Measurements from ENCODE around the gene CAMP.
"Not testable (repeated sequence)": the region's sequence is repeated elsewhere in the genome, so short reads cannot be mapped to it uniquely, and the experiment has no call there.

CAMP gene, protein sequence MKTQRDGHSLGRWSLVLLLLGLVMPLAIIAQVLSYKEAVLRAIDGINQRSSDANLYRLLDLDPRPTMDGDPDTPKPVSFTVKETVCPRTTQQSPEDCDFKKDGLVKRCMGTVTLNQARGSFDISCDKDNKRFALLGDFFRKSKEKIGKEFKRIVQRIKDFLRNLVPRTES

DNA sequence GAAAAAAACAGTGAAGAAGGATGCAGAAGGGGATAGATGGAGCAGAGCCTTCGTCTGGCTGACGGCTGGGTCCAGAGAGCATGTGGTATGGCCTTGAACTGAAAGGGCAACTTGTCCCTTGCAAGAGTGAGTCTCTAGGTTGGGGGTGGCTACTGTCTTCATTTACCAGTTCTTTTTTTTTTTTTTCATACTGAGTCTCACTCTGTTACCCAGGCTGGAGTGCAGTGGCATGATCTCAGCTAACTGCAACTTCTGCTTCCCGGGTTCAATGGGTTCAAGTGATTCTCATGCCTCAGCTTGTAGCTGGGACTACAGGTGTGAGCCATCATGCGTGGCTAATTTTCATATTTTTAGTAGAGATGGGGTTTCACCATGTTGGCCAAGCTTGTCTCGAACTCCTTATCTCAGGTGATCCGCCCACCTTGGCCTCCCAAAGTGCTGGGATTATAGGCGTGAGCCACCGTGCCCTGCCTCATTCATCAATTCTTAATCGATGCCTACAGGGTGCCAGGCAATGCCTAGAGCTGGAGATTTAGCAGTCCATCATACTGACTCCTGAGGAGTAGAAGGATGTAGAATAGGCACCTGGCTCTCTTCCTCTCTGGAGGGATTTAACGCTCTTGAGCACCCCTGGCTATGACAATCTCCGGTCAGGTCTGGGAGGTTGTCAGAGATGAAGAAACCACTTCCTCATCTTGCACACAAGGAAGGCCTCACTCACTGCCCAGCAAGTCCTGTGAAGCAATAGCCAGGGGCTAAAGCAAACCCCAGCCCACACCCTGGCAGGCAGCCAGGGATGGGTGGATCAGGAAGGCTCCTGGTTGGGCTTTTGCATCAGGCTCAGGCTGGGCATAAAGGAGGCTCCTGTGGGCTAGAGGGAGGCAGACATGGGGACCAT lies at the start of gene CAMP:
CAMP (plus strand) TSS at position 880 of the 898 bp plus-strand sequence; CDS start at position 897, 17 bp downstream.
- DNase-seq: no peak

DNA sequence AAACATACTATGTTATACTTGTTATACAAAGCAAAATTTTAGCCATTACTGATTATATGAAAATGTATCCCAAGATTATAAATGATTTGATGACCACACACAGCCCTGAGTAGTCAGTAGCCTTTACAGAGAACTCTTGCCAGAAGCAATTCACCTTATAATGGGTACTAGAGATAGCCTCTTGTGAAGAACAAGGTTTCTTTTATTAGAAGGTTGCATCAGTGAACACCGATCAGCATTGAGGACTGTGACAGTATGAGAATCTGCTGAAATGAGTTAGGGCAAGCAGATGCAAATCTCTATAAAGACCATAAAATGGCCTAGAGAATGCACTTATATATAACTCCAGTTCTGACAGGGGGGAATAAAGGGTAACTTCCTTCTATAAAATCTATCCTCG lies 45.2 kb upstream of the CAMP start:
- DNase-seq: no peak

DNA sequence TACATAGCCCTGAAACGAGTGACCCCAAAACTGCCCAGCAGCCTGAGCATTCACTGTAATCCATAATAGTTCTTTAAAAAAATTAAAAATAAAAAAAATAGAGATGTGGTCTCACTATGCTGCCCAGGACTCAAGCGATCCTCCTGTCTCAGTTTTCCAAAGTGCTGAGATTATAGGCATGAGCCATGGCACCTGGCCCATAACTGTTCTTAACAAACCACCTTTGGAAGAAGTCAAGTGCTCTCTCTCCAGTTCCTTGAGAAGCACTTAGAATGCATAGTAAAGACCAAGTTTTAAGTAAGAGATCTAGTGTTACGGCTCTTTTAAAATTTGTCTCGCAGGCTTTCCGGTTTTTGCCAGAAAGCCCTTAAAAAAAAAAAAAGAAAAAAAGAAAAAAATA lies 43.3 kb upstream of the CAMP start:
- no peak for DNase-seq

DNA sequence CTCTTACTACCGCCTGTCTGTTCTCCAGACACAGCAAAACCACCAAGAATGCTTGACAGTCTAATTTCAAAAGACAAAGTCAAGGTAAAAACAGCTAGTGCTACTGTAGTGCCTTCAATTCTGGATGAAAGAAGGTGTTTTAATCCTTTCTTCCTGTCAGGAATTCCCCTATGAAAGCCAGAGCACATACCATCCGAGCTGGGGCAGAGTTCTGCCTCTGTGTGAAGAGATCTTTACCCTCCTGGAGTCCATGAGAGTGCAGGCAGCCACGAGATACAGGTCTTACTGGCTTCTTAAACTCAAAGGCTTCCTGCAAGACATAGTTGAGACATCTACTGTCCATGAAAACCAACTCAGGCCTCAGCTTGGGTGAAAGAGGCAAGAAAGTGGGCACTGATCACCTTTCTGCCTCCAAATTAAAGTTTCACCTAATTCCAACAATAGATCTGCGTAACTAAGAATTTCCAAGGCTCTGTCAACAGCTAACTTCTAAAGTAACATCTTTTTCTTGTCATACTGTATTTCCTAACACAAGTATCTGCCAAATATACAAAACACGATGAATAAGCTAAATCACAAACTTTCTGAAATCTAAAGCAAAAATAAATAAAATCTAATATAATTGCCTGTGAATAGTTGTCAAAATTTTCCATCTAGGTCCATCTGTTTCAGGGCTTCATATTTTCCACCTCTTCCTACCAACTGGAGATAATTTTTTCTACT lies 42.6 kb upstream of the CAMP start:
- DNase-seq: no peak

DNA sequence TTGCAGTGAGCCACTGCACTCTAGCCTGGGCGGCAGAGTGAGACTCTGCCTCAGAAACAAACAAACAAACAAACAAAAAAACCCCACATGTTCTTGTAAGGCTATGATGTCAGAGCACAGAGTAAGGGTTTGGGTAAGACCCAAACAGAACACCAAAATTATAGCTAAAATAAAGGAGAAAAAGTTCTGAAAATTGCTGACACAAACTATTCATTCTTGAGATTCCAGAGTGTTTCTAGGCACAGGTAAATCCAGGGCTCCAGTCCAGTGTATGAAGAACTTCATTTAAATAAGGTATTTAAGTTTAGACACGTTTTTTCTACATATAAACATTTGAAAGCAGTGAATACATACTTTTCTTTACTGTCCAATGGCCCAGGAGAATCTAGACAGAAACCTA lies 39.0 kb upstream of the CAMP start:
- no peak for DNase-seq

DNA sequence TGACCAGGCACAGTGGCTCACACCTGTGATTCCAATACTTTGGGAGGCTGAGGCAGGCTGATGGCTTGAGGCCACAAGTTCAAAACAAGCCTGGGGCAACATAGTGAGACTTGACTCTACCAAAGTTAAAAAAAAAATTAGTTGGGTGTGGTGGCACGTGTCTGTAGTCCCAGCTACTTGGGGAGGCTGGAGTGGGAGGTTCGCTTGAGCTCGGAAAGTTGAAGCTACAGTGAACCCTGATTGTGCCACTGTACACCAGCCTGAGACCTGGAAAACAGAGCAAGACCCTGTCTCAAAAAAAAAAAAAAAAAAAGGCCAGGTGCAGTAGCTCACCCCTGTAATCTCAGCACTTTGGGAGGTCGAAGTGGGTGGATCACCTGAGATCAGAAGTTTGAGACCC lies 38.2 kb upstream of the CAMP start:
- no peak for DNase-seq

DNA sequence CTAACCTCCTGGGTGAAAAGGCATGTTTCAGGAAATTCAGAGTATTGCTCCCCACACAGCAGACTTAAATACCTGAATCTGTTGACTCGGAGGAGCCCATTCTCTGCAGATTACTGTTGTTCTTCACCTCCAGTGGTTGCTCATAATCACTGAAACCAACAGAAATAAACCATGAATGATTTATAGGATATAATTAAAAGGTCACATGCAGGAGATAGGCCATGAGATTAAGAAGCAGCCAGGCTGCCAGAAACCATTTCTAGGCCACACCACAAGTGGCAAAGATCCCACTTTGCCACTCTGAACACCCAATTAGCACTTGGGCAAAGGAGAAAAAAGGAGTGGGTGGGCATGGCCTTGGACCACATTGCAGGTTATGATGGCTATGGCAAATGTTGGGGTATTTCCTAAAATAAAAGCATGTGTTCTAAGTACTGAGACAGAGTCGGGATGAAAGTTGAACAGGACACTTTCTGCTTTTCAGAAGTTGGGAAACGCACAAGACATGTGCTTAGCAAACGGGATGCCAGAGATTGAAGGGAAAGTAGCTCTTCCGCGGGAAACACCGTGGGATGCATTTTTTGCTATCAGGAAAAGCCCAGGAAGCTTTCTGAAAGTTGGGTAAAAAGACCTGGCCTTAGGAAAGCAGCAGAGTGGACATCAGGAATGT lies 36.5 kb upstream of the CAMP start:
- no peak for DNase-seq

DNA sequence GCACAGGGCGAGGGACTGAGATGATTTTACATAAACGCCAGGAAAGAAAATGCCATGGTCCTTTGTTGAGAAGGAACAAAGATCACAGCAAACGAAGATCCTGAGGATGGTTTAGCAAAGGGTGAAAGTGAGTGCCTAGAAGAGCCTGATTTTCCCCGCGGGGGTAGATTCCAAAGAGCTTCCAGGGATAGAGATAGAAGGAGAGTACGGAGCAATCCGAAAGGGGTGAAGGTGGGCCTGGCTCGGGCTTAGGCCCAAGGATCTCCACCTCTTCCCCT lies 36.1 kb upstream of the CAMP start:
- no peak for DNase-seq

DNA sequence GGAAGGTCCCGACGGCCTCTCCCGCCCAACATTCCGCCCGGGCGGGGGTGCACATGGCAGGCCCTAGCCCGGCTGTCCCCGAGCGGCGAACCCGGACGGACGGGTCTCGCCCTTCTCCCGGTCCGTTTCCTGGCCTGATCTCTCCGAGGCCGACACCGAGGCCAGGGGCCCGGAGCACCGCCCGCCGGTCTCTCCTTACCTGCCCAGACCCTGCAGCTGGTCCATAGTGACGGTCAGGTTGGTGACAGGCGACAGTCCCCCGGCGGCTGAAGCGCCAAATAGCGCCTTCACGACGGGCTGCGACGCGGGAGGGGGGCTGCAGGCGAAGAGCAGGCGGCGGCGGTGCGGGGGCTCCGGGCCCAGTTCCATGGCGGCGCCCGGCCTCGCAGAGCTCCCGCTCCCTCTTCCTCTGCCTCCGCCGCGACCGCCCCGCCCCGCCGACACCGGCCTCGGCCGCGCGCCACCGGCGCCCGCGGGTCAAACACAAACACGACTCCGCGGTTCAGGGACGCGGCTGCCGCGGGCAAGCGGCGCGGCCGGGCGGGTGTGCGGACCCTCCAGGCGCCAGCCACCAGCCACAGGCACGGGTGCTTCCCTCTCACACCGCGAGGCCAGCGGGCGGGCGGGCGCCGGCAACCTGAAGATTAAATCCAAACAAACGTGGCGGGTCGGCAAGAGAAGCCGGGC lies 35.6 kb upstream of the CAMP start:
- DNase-seq: no peak

DNA sequence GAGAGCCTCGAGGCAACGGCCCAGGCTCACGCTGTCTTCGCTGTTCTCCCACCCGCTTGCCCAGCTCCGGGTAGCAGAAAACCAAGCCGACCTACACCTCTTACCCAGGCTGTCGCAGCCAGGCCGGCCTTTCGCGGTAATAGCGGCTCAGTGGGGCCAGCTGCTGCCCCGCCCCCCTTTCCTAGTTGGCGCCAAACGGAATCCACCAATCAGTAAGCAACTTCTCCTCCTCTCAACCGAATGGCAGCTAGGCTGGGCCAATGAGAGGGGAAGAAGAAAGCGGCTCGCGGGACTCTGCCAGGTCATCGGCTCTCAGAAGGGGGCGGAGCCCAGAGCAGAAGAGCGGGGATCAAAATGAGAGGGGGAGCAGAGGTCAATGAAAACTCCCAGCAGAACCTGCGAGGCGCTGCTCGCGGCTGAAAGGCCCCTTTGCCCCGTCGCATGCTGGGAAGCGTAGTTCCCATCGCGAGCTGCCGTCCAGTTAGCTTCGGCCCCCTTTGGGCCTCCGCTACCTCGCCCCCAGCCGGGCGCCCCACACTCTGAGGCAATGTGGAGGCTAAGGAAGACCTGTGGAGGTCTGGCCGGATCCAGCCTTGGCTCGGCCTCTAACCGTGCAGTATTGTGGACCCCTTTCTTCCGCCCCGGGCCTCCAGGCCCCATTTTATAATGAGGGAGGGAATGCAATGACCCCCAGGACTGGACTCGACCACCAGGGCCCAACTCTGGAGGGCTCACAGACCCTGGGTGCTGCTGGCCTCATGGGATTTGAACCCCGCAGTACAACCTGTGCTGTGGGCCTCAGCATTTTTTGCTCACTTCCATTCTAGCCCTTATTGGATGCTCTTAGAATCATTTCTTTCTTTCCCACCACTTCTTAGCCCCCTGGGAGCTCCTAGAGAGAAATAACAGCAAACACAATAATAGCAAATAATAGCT lies 34.8 kb upstream of the CAMP start, which contains the start of gene CDC25A:
CDC25A (minus strand) TSS at position 152 of the 936 bp plus-strand sequence. CDS start 470 bp downstream, outside the sequence.
- DNase-seq: peak; percentile 97

DNA sequence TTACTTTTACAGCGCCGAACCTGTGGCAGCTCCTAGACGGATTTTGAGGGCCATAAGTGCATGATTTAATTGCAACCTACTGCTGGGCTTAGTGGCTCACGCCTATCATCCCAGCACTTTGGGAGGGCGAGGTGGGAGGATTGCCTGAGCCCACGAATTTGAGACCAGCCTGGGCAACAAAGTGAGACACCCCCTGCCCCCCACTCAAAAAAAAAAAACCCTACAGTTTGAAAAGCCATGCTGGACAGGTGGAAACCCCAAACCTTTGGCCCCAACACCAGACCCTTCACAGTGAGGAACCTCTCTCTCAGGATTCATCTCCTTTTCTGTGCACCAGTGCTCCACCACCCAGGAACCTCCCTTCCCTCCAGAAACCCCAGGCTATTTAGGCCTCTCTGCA lies 34.0 kb upstream of the CAMP start:
- DNase-seq: no peak

DNA sequence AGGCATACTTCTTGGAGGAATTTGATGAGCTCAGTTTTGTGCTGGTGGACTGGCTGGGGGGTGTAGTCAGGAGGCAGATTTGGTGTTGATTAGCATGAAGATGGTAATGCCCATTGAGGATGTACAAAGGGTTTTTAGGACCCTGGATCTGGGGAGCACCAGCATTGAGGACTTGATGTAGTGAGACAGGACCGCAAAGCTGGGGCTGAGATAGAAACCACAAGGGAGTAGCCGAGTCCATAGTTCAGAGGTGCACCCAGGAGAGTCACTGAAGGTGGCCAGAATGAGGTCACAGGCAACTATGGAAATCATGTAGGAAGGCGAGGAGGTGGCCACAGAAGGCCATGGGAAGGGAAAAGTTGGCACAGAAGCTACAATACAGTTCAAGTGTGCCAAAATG lies 32.4 kb upstream of the CAMP start:
- DNase-seq: no peak

DNA sequence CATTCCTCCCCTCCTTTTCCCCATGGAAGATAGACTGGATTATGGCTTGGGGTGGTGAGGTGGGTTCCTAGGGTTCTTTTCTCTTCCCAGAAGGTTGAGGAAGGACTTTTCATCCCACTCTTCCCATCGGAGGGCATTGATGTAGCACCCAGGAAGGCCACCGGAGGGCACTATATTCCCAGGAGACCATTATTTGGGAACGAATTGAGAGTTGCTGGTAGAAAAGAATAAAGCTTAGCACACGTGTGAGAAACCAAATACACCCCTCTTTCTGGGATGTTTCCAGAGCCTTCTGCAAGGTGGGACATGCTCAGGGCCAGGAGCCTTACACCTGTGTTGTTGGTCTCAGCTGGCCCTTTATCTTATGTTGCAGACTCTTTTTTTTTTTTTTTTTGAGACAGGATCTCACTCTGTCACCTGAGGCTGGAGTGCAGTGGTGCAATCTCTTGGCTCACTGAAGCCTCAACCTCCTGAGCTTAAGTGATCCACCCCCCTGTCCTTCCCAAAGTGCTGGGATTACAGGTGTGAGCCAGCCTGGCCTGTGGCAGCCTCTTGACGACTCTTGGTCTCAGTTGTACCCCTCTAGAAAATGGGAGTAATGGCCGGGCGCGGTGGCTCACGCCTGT lies 28.7 kb upstream of the CAMP start:
- DNase-seq: peak; percentile 12

DNA sequence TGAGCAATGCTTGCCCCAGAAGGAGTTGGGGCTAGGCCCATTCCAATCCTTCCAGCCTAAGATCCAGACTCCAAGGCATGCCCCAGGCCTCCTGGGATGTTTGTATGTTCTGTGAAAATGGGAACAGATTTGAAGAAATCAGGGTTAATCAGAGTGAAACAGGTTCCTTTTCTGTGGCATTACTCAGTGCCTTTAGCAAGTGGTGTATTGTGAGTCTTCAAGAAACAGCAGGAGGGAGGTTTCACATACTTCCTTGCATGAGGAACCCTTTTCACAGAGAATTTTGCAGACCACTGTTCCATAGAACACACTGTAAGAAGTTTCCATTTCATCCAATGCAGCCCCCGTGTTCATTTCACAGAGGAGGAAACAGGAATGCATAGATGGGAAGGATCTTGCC lies 26.7 kb upstream of the CAMP start:
- DNase-seq: no peak

DNA sequence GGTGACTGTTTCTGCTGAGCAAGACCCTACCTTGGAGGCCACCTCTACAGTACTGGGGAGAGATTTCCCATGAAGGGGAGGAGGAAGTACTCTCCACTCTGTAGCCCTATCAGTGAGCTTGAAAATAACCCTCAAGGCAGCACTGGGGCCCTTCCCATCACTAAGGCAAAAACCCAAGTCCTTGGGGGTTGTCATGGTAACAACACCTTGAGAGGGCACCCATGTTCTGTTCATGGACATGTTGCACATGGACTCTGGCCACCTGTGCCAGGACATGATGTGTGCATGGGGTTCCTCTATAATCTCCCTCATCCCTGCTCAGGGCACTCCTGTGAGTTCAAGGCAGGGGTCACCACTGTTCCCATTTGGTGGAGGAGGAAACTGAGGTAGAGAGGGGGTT lies 24.2 kb upstream of the CAMP start:
- DNase-seq: no peak

DNA sequence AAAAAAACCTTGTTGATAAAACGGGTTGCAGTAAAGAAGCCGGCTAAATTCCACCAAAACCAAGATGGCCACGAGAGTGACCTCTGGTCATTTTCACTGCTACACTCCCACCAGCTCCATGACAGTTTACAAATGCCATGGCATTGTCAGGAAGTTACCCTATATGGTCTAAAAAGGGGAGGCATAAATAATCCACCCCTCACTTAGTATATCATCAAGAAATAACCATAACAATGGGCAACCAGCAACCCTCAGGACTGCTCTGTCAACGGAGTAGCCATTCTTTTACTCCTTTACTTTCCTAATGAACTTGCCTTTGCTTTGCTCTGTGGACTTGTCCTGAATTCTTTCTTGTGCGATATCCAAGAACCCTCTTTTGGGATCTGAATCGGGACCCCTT lies 20.7 kb upstream of the CAMP start:
- DNase-seq: no peak

DNA sequence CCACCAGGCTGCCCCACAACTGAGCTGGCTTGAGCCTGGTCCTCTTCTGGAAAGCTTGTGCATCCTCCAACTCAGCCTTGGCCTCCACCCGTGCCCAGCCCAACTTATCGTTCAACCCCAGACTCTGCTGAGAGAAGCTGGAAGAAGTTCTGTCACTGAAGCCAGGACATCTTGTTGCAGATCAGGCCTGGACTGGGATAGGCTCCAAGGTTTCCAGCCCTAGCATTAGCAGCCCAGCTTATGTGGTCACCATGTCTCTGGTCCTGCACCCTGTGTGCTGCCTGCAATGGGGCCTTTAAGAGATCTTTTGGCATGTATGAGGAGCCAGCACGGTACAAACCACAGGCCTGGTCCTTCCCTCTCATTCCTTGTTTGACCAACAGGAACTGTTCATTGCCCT lies 15.2 kb upstream of the CAMP start:
- no peak for DNase-seq

DNA sequence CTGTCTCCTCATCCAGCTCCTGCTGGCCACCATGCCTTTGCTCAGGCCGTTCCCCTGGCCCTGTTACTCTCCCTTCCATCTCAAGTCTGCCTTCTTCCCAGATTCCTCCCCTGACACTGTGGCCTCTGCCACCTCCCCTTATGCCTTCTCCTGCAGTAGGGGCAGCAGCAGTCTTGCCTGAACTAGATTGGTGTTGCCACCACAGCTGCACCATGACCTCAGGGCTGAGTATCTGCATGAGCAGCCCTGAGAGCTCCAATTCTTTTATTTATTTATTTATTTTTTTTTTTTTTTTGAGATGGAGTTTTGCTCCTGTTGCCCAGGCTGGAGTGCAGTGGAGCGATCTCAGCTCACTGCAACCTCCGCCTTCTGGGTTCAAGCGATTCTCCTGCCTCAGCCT lies 13.8 kb upstream of the CAMP start:
- no peak for DNase-seq

DNA sequence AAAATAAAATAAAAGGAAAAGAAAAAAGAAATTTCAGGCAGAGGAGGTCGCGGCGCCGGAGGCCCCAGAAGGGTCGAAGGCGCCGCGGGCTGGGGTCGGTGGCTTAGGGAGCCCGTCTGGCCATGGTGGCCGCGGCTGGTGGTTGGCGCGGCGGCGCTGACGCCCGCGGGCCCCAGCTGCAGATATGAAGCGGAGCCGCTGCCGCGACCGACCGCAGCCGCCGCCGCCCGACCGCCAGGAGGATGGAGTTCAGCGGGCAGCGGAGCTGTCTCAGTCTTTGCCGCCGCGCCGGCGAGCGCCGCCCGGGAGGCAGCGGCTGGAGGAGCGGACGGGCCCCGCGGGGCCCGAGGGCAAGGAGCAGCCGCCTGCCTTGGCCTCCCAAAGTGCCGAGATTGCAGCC lies 12.8 kb upstream of the CAMP start:
- DNase-seq: not testable (repeated sequence)

DNA sequence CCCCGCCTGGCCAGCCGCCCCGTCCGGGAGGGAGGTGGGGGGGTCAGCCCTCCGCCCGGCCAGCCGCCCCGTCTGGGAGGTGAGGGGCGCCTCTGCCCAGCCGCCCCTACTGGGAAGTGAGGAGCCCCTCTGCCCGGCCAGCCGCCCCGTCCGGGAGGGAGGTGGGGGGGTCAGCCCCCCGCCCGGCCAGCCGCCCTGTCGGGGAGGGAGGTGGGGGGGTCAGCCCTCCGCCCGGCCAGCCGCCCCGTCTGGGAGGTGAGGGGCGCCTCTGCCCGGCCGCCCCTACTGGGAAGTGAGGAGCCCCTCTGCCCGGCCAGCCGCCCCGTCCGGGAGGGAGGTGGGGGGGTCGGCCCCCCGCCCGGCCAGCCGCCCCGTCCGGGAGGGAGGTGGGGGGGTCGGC lies 11.5 kb upstream of the CAMP start:
- not testable (repeated sequence) for DNase-seq

DNA sequence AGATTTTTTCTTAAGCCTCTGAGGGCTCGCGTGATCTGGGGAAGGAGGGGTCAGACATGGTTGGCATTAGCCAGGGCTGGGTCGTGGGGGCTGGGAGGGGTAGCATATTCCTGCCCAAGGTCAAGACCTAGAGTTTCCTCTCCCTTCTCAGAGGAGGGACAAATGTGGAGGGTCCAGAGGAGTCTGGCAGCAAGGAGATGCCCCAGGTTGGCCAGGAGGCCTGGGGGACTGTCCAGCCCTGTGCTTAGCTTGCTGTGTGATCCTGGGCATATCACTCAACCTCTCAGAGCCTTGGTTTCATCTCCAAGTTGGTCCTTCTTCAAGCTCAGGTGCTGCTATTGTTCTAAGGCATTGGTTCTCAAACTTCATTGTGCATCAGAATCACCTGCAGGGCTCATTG lies 9.1 kb upstream of the CAMP start:
- DNase-seq: no peak

All from DMS 273 treated with DMSO at 0.1 percent for 48 hours (cell line).